ENCODE data around the gene SMYD3.

DNA sequence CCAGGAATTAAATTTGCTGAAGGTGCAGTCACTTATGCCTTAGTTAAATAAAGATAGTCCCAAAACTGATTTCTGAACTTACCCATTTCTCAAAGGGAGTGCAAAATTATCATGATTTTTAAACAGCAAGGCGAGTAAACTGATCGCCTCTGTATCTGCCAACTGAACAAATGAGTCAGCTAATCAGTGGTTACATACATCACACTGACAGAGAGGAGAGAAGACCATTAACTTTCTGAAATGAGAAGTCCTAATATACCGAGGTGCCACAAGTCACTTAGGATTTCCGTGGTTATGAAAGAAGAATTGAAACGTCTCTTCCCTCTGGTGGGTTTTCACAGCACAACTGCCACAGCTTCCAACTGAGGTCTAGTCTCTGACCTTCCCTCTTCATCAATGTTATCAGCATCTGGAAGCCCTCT, 400.7 kb downstream of the SMYD3 start:
- TF ChIP-seq, protein P1, sequence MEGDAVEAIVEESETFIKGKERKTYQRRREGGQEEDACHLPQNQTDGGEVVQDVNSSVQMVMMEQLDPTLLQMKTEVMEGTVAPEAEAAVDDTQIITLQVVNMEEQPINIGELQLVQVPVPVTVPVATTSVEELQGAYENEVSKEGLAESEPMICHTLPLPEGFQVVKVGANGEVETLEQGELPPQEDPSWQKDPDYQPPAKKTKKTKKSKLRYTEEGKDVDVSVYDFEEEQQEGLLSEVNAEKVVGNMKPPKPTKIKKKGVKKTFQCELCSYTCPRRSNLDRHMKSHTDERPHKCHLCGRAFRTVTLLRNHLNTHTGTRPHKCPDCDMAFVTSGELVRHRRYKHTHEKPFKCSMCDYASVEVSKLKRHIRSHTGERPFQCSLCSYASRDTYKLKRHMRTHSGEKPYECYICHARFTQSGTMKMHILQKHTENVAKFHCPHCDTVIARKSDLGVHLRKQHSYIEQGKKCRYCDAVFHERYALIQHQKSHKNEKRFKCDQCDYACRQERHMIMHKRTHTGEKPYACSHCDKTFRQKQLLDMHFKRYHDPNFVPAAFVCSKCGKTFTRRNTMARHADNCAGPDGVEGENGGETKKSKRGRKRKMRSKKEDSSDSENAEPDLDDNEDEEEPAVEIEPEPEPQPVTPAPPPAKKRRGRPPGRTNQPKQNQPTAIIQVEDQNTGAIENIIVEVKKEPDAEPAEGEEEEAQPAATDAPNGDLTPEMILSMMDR (IDR thresholded peaks at IDR 0.05), result no peak
- no peak for TF ChIP-seq POLR2A (IDR thresholded peaks at IDR 0.05)

Data from gastroesophageal sphincter (tissue), 3 donors.